Fibroblast of upper back skin (primary cell): ENCODE data around the gene TMEM135.
"Not testable (repeated sequence)": the region's sequence is repeated elsewhere in the genome, so short reads cannot be mapped to it uniquely, and the experiment has no call there.

Experiments
- DNase-seq: peaks from one replicate; pipeline ENCODE4 v3.0.0-alpha.2; 2013

TMEM135 gene

DNA sequence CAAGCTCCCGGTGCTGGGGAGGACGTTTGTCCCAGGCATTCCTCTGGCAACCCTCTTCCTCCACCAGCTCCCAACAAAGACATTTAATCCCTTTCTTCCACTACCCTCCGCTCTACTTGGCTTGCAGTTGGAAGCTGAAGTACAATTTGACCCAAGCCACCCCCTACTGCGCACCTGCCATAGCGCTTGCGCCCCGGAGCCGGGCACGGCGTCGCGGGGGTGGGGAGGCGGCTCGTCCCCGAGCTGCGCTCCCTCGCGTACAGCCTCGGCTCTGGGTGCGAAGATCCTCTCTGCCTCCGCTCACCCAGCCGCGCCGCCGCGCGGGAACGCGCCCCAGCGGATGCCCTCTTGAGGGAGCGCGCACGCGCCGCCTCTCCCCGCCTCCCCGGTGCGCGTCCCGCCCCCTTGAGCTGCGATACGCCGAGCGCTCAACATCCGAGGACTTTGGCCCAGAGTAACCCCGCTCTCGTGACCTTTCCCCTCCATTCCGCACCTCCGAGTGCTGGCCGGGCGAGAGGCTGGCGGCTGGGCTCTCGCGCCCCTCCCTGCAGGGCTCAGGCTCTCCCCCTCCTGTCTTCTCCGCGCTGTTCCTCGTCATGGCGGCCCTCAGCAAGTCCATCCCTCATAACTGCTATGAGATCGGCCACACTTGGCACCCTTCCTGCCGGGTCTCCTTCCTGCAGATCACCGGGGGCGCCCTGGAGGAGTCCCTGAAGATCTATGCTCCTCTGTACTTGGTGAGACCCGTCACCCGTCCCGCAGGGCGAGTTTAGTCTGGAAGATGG is at the start of gene TMEM135:
Gene TMEM135 (plus strand): TSS at position 485 of the 785 bp plus-strand sequence. CDS start 112 bp downstream, at position 597.
- DNase-seq = peak; percentile 86

DNA sequence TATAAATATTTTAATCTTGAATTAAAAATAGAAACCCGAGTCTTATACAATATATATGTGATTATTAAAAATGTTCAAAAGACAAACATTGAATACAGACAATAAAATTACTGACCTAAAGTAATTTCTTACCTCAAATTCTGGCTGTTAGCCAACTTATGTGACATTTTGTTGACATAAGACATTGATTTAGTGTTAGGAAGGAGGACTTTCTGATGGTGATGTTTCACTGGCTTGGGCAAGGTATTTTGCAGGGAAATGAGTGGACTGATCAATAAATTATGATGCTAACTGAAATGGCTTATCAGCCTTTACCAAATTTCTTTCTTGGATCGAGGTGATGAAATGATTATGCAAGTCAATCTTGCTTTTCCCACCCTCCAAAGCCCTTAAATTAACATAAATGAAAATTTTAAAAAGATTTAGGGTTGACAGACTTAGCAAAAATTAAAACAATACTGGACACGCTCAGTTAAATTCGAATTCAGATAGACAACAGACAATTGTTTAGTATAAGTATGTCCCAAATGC is 49.3 kb upstream of the TMEM135 start:
- DNase-seq = no peak

DNA sequence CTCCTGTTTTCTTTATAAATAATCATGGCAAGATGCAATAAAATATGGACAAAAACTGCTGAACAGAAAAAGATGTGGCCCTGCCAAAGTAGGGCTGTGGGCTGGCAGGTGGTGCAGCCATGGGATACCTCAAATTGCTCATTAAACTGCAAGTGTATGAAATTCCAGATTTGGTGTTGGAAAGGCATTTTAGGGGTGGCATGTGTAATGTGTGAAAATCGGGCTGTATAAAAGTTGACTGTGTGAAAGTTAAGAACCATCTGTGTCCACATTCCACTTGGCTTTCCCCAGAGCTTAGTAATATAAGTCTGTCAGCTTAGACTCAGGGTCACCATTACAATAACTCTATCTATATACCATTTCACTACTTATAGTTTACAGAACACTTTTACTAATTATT is 47.7 kb upstream of the TMEM135 start:
- peak; percentile 20 for DNase-seq

GRCh38 chr11:86990515-86990914 is 47.2 kb upstream of the TMEM135 start:
- peak; percentile 85 for DNase-seq

DNA sequence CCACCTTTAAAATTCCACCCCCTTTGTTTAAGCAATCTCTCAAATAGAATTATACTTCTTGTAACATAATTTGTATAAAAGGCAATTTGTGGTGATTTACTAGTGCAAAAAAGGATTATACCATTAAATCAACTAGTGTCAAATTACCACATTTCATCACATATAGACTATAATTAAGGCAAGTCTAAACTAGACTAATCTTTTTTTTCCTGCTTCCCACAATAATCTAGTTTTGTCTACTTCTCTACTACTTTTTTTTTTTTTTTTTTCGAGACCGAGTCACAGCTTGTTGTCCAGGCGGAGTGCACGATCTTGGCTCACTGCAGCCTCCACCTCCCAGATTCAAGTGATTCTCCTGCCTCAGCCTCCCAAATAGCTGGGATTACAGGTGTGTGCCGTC is 46.4 kb upstream of the TMEM135 start:
- no peak for DNase-seq

GRCh38 chr11:86992340-86992739 is 45.4 kb upstream of the TMEM135 start:
- not testable (repeated sequence) for DNase-seq

- no peak for DNase-seq
These were observed 44.7 kb upstream of the TMEM135 start for GRCh38 chr11:86993031-86993430.

- DNase-seq = no peak
These were observed 40.7 kb upstream of the TMEM135 start for GRCh38 chr11:86996953-86997570.

- no peak for DNase-seq
These were observed 38.3 kb upstream of the TMEM135 start for GRCh38 chr11:86999388-86999787.

GRCh38 chr11:86999859-87000753 is 37.6 kb upstream of the TMEM135 start:
- DNase-seq = no peak

GRCh38 chr11:87002918-87003317 is 34.8 kb upstream of the TMEM135 start:
- DNase-seq = no peak

DNA sequence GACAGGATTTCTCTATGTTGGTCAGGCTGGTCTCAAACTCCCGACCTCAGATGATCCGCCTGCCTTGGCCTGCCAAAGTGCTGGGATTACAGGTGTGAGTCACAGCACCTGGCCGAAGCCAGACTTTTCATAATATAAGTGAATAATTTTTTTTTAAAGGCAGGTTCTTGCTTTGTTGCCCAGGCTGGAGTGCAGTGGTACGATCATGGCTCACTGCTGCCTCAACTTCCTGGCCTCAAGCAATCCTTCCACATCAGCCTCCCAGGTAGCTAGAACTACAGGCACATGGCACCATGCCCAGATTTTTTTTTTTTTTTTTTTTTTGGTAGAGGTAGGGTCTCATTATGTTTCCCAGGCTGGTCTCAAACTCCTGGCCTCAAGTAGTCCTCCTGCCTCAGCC is 33.5 kb upstream of the TMEM135 start:
- DNase-seq = not testable (repeated sequence)

GRCh38 chr11:87005569-87005921 is 32.2 kb upstream of the TMEM135 start:
- DNase-seq = no peak

- DNase-seq = no peak
These were observed 31.7 kb upstream of the TMEM135 start for GRCh38 chr11:87006035-87006434.

- DNase-seq = peak; percentile 83
These were observed 29.8 kb upstream of the TMEM135 start for GRCh38 chr11:87007963-87008362.

DNA sequence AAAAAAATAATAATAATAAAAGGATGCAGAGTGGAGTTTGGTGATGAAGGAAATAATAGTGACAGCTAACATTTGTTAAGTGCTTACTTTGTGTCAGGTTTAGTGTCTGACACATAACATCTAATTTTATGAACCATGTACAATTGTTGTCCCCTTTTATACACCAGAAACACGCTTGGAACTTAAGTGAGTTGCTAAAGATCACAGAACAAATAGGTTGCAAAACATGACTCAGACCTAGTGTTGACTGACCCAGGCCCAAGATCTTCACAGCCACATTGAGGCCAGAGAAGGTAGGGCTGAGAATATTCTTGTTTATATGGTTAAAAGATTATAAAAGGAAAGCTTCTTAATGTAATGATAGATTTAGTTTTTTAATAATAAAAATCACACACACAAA is 25.6 kb upstream of the TMEM135 start:
- no peak for DNase-seq

DNA sequence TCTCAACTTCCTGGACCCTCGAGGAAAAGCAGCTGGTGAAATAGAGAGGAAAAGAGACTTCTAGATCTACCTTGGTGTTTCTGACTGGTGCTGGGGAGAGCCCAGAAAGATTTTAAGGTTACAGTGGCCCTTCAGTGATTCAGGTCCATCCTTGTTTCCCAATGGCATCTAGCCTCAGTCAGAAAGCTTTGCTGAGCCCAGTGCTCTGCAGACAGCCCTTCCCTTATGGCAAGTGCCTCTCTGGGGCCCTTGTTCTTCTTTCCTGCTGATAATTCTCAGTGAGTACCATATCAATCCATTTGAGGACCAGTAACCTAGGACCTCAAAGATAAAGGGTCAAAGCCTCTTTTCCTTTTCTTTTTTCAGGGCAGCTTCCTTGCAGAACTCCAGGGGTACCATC is 25.1 kb upstream of the TMEM135 start:
- no peak for DNase-seq

DNA sequence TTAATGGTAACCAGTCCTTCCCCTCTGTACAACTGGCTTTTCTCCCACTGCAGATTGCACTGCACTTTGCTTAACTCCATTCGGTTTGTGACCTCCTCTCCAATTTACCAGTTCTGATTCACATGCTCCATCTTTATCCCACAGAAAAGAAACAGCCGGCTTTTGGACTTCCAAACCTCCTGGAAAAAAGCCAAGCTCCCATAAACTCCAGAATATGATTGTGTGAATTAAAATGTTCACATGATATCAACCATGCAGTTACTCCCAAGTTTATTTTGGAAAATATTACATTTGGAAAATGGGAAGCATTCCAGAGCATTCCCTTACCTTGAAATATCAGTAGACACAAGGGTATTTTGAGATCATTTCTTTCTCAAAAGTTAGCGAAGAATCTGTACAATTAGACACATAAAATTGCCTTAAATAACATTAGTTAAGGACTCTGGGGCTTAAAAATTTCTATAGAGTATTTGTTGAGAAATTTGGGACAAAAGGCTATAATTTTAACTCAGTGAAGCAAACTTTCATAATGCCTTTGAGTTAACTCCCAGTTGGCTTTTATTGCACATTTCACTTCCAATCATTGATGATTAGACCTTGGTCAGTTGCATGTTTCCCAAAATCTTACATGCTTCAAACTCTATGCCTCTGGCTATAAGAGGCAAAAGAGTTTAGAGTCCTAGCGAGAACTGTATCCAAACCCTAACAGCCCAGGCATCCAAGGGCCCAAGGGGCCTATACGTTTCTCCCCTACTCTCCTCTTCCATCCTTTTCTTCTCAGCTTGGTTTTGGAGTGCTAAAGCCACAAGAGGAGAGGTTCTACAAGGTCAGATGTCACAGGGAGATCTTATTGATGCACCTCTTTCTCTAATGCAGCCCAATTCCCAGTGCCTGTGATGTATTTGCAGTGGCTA is 23.6 kb upstream of the TMEM135 start:
- DNase-seq = peak; percentile 29

GRCh38 chr11:87015645-87016044 is 22.1 kb upstream of the TMEM135 start:
- DNase-seq = no peak

- no peak for DNase-seq
These were observed 18.0 kb upstream of the TMEM135 start for GRCh38 chr11:87019613-87020271.

DNA sequence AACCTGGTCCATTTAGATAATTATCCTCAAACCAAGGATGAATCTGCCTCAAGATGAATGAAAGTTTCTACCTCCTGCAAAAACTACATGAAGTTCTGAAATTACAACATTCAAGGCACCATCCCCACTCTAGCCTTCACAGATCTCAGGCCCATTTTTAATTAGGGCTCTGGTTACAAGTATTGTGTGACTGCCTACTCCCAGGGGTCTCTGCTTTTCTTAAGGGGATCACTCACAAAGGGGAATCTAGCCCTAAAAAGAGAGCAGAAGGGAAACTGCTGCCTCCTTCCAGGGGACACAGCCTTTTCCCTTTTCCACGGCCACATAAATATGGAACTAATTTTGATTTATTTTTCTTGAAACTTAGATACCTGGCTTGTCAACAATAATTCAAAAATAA is 17.4 kb upstream of the TMEM135 start:
- DNase-seq = no peak
